HepG2 (cell line): Measurements from ENCODE around the gene GPSM1.

Experiments
- IRF2 ChIP-seq: IDR thresholded peaks from 2 replicates; pipeline ENCODE4 v1.6.1; 2018; ENCODE audit warnings: missing genetic modification reagents, missing compliant biosample characterization
- RAD21 ChIP-seq: fragments of 450-650 bp; formaldehyde crosslinking; IDR thresholded peaks from 2 replicates; pipeline ENCODE4 v1.5.0; 2020; ENCODE audit warnings: mild to moderate bottlenecking
- REPIN1 ChIP-seq: sonication (generic); formaldehyde crosslinking; IDR thresholded peaks from 2 replicates; pipeline ENCODE4 v1.8.0; 2022; ENCODE audit warnings: missing genetic modification reagents, low read depth, mild to moderate bottlenecking, borderline replicate concordance
- SOX6 ChIP-seq, 2 experiments: fragments of 450-650 bp in 1 of 2; sonication (generic) in 1 of 2; formaldehyde crosslinking in 1 of 2; IDR thresholded peaks; 2 replicates each; pipeline versions ENCODE4 v1.4.0 to v1.6.1; 2017 to 2020; ENCODE audit warnings: antibody characterized with exemption in 1 of 2, mild to moderate bottlenecking in 1 of 2, missing genetic modification reagents in 1 of 2
- TGIF2 ChIP-seq: IDR thresholded peaks from 2 replicates; pipeline ENCODE4 v1.6.1; 2016; ENCODE audit warnings: control low read depth, missing compliant biosample characterization
- THAP8 ChIP-seq: sonication (generic); formaldehyde crosslinking; IDR thresholded peaks from 2 replicates; pipeline ENCODE4 v1.5.1; 2020; ENCODE audit warnings: missing genetic modification reagents, mild to moderate bottlenecking, borderline replicate concordance
- ZNF362 ChIP-seq: sonication (generic); formaldehyde crosslinking; IDR thresholded peaks from 2 replicates; pipeline ENCODE4 v1.4.0; 2020; ENCODE audit warnings: missing genetic modification reagents, mild to moderate bottlenecking, borderline replicate concordance

DNA sequence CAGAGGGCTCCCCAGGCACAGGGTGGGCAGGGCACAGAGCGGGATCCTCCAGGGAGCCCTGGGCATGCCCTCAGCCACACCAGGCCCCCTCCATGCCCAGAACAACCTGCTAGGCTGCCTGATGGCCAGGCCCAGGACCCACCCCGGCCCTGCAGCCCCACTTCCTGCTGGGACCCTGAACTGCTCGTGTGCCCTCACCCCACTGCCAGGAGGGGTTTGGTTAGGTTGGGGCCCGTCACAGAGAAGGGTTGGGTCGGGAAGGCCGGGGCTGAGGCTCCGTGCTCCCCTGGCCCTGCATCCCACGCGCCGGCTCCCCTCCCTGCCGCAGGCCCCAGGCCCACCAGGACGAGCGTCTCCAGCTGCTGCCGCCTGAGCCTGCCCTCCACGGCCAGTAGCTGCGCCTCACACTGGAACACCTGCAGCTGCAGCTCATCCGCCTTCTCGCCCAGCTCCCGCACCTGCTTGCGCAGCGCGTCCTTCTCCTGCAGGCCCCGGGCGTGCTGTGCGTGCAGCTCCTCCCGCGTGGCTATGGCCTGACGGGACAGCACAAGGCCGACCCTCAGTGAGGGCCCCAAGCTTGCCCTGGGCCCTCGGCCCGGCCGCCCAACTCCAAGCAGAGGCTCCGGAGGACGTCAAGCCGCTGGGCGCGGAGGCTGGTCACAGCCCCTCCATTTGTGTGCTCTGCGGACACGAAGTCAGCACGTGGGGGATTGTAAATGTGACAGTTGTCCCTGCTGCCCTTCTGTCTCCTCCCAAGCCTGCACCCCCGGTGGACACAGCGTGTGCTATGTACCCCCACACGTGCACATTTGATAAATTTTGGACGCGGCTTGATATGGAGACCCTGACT, 40.2 kb downstream of the GPSM1 start:
- TF ChIP-seq THAP8 (CRISPR knock-in tag) (no peak), ZNF362 (CRISPR knock-in tag) (no peak), IRF2 (CRISPR knock-in tag) (no peak), REPIN1 (CRISPR knock-in tag) (no peak), RAD21 (CRISPR knock-in tag) (no peak), TGIF2 (CRISPR knock-in tag) (no peak), SOX6 (IDR thresholded peaks at IDR 0.05) (no peak), SOX6 (CRISPR knock-in tag; IDR thresholded peaks at IDR 0.05) (no peak)
